Retina (tissue), 1 donor: Measurements from ENCODE around the gene WDFY3.
A peak's percentile ranks its signal among the peaks of the same experiment; 100 is the strongest.

Experiments used
- DNase-seq: peaks from one replicate; pipeline ENCODE4 v3.0.0-alpha.2; 2016

Gene WDFY3

GRCh38 chr4:84907145-84907544 lies 59.3 kb downstream of the WDFY3 start:
- DNase-seq: no peak

GRCh38 chr4:84905646-84906045 lies 60.8 kb downstream of the WDFY3 start:
- DNase-seq: no peak

GRCh38 chr4:84901740-84902281 lies 64.7 kb downstream of the WDFY3 start:
- no peak for DNase-seq

GRCh38 chr4:84901173-84901572 lies 65.3 kb downstream of the WDFY3 start:
- DNase-seq: no peak

- DNase-seq: no peak
Observed at GRCh38 chr4:84899616-84900015, 66.9 kb downstream of the WDFY3 start.

- DNase-seq: no peak
Observed at GRCh38 chr4:84897516-84897915, 69.0 kb downstream of the WDFY3 start.

- no peak for DNase-seq
Observed at GRCh38 chr4:84895283-84895682, 71.2 kb downstream of the WDFY3 start.

GRCh38 chr4:84894621-84895020 lies 71.9 kb downstream of the WDFY3 start:
- DNase-seq: no peak

GRCh38 chr4:84892950-84893349 lies 73.5 kb downstream of the WDFY3 start:
- no peak for DNase-seq

GRCh38 chr4:84887824-84888223 lies 78.7 kb downstream of the WDFY3 start:
- no peak for DNase-seq

- DNase-seq: no peak
Observed at GRCh38 chr4:84879651-84880200, 86.8 kb downstream of the WDFY3 start.

GRCh38 chr4:84878546-84878945 lies 87.9 kb downstream of the WDFY3 start:
- DNase-seq: no peak

GRCh38 chr4:84878090-84878489 lies 88.4 kb downstream of the WDFY3 start:
- no peak for DNase-seq

- DNase-seq: no peak
Observed at GRCh38 chr4:84877051-84877833, 89.2 kb downstream of the WDFY3 start.

- DNase-seq: no peak
Observed at GRCh38 chr4:84875636-84876371, 90.7 kb downstream of the WDFY3 start.

- DNase-seq: no peak
Observed at GRCh38 chr4:84874619-84875018, 91.9 kb downstream of the WDFY3 start.

- DNase-seq: no peak
Observed at GRCh38 chr4:84870398-84871163, 95.9 kb downstream of the WDFY3 start.

- no peak for DNase-seq
Observed at GRCh38 chr4:84866295-84866694, 100.2 kb downstream of the WDFY3 start.

- no peak for DNase-seq
Observed at GRCh38 chr4:84865600-84865999, 100.9 kb downstream of the WDFY3 start.

- no peak for DNase-seq
Observed at GRCh38 chr4:84862064-84862463, 104.4 kb downstream of the WDFY3 start.

- no peak for DNase-seq
Observed at GRCh38 chr4:84857296-84857695, 109.2 kb downstream of the WDFY3 start.

GRCh38 chr4:84856468-84857049 lies 109.9 kb downstream of the WDFY3 start:
- DNase-seq: peak; percentile 15

- peak; percentile 7 for DNase-seq
Observed at GRCh38 chr4:84855774-84856173, 110.7 kb downstream of the WDFY3 start.
